Esophagus squamous epithelium (tissue), 5 donors: ENCODE measurements around the gene RBM39. TPM values are rescaled to one million over a fixed set of nuclear protein-coding genes. Genes with fewer than 3 reads are reported as not detected.
"Not testable (repeated sequence)": the region's sequence is repeated elsewhere in the genome, so short reads cannot be mapped to it uniquely, and the experiment has no call there.

ENCODE experiments used
- DNase-seq: peaks from one replicate; lab custom pipeline; 2025; lab: John Stamatoyannopoulos, UW
- H3K27ac ChIP-seq, 4 donors: fragments of 200-600 bp; sonication (generic); one replicate each; pipeline ENCODE4 v1.5.1; 2016 to 2019; ENCODE audit warnings: mild to moderate bottlenecking in 1 of 4
- H3K27me3 ChIP-seq, 4 donors: fragments of 200-600 bp; sonication (generic); 1 replicate in 3 of 4; 2 replicates in 1 of 4; pipeline versions ENCODE4 v1.5.1 to v1.6.0; 2017 to 2021; ENCODE audit warnings: antibody characterized with exemption in 1 of 4
- H3K36me3 ChIP-seq, 3 donors: fragments of 200-600 bp; sonication (generic); one replicate each; pipeline ENCODE4 v1.5.1; 2016 to 2019
- H3K4me1 ChIP-seq, 3 donors: fragments of 200-600 bp; sonication (generic); one replicate each; pipeline ENCODE4 v1.5.1; 2017 to 2019
- H3K4me3 ChIP-seq, 4 donors: fragments of 200-600 bp; sonication (generic); 1 replicate in 3 of 4; 2 replicates in 1 of 4; pipeline ENCODE4 v1.5.1; 2016 to 2019; ENCODE audit warnings: mild to moderate bottlenecking in 2 of 4, moderate library complexity in 1 of 4
- H3K9me3 ChIP-seq, 3 donors: fragments of 200-600 bp; sonication (generic); one replicate each; pipeline ENCODE4 v1.5.1; 2016 to 2019
- CTCF ChIP-seq, 6 experiments: fragments of 450-650 bp in 4 of 6; fragments of 200-600 bp in 2 of 6; sonication (generic) in 2 of 6; IDR thresholded peaks; one replicate each; pipeline ENCODE4 v1.5.1; 2016 to 2019; ENCODE audit warnings: antibody characterized with exemption in 6 of 6, mild to moderate bottlenecking in 4 of 6, moderate library complexity in 4 of 6
- POLR2A ChIP-seq, 4 donors: fragments of 450-650 bp; IDR thresholded peaks; one replicate each; pipeline ENCODE4 v1.6.1; 2017; ENCODE audit warnings: antibody characterized with exemption in 4 of 4, mild to moderate bottlenecking in 4 of 4, moderate library complexity in 3 of 4
- WGBS, 2 donors: methylation state at CpG; one replicate each; pipeline ENCODE4 v1.1.5; 2018; 5-methylcytosine and 5-hydroxymethylcytosine counted together
- intact Hi-C: fragments of 100-400 bp; cut with DNase I; formaldehyde crosslinking; loops from one replicate; pipeline ENCODE4 v1.15.0; 2022
- total RNA-seq, 4 donors: library from RNA; depleted of rRNA; stranded (reverse); fragments of >200 nt; gene quantifications; one replicate each; pipeline ENCODE4 v1.1.0, GENCODE V29; 2016
- donor health status: DM: yes; HTN: yes; CAD: no.

RBM39 gene
- total RNA-seq, 4 donors from 2014 or later = 149 to 326 (median 182) TPM

- Histone ChIP-seq H3K9me3 (no peaks in the 10 kb centered on the region), H3K27me3 (no peaks in the 10 kb centered on the region), H3K4me1 (peaks cover 0 to 38% (median 6%) of the 10 kb centered on the region in 3 donors), H3K36me3 (peaks cover 13 to 100% (median 45%) of the 10 kb centered on the region in 3 donors), H3K4me3 (no peak overlapping the region), H3K27ac (no peak overlapping the region)
- intact Hi-C loops = no loop called here
- TF ChIP-seq CTCF (IDR thresholded peaks at IDR 0.05) (no peak), POLR2A (IDR thresholded peaks at IDR 0.05) (no peak)
- DNase-seq = no peak
Observed at GRCh38 chr20:35710039-35710438, 32.0 kb downstream of the RBM39 start.

DNA sequence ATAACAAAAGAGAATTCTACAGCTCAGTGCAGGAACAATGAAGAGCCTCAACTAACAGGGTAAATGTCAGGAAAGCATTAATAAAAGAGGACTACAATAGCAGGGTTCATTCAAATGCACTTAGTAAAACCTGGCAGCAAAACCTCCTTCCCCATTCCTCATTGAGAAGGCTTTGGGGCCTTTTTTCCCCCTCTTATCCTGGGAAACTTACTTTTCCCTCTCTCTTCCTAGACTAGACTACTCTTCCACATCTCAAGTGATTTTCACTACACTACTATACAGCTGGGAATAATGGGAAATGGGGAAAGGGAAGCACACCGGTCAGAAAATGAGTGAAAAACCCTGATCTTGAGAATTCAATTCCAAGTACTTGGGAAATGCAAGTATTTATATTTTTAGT, 32.8 kb downstream of the RBM39 start:
- H3K27me3 ChIP-seq = no peaks in the 10 kb centered on the region
- peaks cover 20 to 100% (median 48%) of the 10 kb centered on the region in 3 donors for H3K36me3 ChIP-seq
- 83 to 84% methylated on average over 1 of the region's 1 CpG for WGBS, 2 donors
- H3K27ac ChIP-seq = no peak overlapping the region
- no peak overlapping the region for H3K4me3 ChIP-seq
- DNase-seq = no peak
- H3K9me3 ChIP-seq = no peaks in the 10 kb centered on the region
- no peak for TF ChIP-seq POLR2A (IDR thresholded peaks at IDR 0.05)
- TF ChIP-seq CTCF (IDR thresholded peaks at IDR 0.05) = no peak
- peaks cover 0 to 37% (median 6%) of the 10 kb centered on the region in 3 donors for H3K4me1 ChIP-seq
- intact Hi-C loops = no loop called here

DNA sequence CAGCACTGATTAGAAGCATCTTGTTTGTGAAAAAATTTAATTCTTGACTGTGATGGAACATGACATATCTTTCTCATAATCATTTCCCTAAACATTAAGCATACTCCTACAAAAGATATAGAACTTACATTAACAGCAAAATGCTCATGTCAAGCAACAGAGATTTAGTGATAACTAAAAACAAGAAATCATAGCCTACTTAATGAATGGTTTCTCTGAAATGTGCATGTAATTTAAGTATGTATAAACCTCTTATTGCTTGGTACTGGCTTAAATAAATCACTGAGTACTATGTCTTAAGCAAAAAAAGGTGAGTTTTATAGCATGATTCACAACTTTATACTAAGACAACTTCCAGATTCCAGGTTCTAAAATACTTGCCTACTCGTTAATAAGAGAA, 33.6 kb downstream of the RBM39 start:
- 32 to 55% methylated on average over 1 of the region's 1 CpG for WGBS, 2 donors
- no peaks in the 10 kb centered on the region for H3K9me3 ChIP-seq
- no peaks in the 10 kb centered on the region for H3K27me3 ChIP-seq
- TF ChIP-seq CTCF (IDR thresholded peaks at IDR 0.05) (no peak), POLR2A (IDR thresholded peaks at IDR 0.05) (no peak)
- intact Hi-C loops = no loop called here
- H3K4me1 ChIP-seq = peaks cover 0 to 40% (median 6%) of the 10 kb centered on the region in 3 donors
- no peak for DNase-seq
- no peak overlapping the region for H3K4me3 ChIP-seq
- peaks cover 22 to 100% (median 50%) of the 10 kb centered on the region in 3 donors for H3K36me3 ChIP-seq
- H3K27ac ChIP-seq = no peak overlapping the region

DNA sequence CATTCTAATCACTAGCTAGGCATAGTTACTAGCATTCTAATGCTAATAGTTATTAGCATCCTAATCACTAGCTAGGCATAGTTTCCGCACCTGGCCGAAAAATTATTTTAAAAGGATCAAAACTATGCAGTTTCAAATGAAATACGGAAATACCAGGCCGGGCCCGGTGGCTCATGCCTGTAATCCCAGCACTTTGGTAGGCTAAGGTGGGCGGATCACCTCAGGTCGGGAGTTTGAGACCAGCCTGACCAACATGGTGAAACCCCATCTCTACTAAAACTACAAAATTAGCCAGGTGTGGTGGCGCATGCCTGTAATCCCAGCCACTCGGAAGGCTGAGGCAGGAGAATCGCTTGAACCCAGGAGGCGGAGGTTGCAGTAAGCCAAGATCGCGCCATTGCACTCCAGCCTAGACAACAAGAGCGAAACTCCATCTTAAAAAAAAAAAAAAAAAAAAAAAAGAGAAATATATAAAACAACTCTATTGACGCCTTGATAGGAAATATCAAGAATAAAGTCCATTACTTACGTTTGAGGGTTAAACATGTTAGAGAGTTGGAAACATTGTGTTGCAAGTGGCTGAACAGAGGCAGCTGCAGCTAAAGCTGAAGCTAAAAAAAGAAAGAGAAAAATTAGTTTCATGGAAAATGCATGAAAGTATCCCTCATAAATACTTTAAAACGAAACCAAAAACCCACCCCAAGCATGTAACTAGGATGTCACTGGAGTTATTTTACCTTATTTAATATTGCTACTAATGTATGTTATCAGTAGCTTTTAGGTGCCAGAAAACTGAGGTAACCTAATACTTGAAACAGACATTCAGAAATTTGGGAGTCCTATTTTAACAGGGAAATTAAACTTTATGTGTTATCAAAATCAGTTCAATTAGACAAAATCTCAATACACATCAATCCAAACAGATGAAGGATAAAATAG, 35.2 kb downstream of the RBM39 start:
- peaks cover 24 to 100% (median 46%) of the 10 kb centered on the region in 3 donors for H3K36me3 ChIP-seq

GRCh38 chr20:35705894-35706293, 36.2 kb downstream of the RBM39 start:
- H3K4me1 ChIP-seq = peaks cover 0 to 35% (median 4%) of the 10 kb centered on the region in 3 donors
- DNase-seq, intact Hi-C loops, H3K27ac ChIP-seq, H3K9me3 ChIP-seq, H3K27me3 ChIP-seq, H3K4me3 ChIP-seq: not testable (repeated sequence)
- peaks cover 19 to 99% (median 46%) of the 10 kb centered on the region in 3 donors for H3K36me3 ChIP-seq
- 80 to 84% methylated on average over 11 of the region's 11 CpGs for WGBS, 2 donors

More for the DNA sequence above, 35.2 kb downstream of the RBM39 start:
- peaks cover 0 to 37% (median 6%) of the 10 kb centered on the region in 3 donors for H3K4me1 ChIP-seq
- 88 to 89% methylated on average over 16 to 17 of the region's 17 CpGs for WGBS, 2 donors
- H3K27ac ChIP-seq, H3K27me3 ChIP-seq, DNase-seq, H3K4me3 ChIP-seq, H3K9me3 ChIP-seq, intact Hi-C loops: not testable (repeated sequence)
